ENCODE results near the gene CELF4.

GRCh38 chr18:37493352-37493935 lies 72.2 kb downstream of the CELF4 start:
- TF ChIP-seq CTCF (IDR thresholded peaks at IDR 0.05) (no peak), REST (IDR thresholded peaks at IDR 0.05; ENCODE audit: insufficient read depth in 1 of 2, low read depth in 2 of 2, low read length in 1 of 2) (no peak), POLR2AphosphoS5 (IDR thresholded peaks at IDR 0.05; ENCODE audit: low read depth, low read length) (no peak), TCF7L2 (IDR thresholded peaks at IDR 0.05; ENCODE audit: low read depth, low read length) (no peak), SIN3A (IDR thresholded peaks at IDR 0.05; ENCODE audit: borderline replicate concordance, insufficient read depth, low read depth, low read length) (no peak)
